HG03039 (cell line): ENCODE results near the gene CARS2.
"Not testable (repeated sequence)": the region's sequence is repeated elsewhere in the genome, so short reads cannot be mapped to it uniquely, and the experiment has no call there.

Experiments
- ATAC-seq: cut with Tn5 transposase; IDR thresholded peaks from one replicate; pipeline ENCODE4 v1.9.1; 2021; ENCODE audit warnings: mild to moderate bottlenecking, moderate library complexity; ENCODE audit not compliant: unreplicated experiment

Gene CARS2

DNA sequence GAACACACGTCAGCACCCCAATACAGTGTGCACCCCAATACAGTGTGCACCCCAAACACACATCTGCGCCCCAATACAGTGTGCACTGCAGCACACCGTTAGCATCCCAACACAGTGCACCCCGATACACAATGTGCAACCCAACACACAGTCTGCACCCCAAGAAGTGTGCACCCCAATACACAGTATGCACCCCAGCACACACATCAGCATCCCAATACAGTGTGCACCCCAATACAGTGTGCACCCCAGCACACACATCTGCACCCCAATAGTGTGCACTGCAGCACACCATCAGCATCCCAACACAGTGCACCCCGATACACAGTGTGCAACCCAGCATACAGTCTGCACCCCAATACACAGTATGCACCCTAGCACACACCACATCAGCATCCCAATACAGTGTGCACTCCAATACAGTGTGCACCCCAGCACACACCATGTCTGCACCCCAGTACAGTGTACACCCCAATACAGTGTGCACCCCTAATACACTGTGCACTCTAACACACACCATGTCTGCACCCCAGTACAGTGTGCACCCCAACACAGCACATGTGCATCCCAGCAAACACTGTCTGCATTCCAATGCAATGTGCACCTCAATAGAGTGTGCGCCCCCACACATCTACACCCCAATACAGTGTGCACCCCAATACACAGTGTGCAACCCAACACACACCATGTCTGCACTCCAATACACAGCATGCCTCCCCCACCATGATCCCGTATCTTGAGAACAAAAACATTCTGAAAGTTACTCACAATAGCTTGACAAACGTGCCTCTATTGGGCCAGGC lies 855 bp upstream of the CARS2 start:
- ATAC-seq, result peak; percentile 5

DNA sequence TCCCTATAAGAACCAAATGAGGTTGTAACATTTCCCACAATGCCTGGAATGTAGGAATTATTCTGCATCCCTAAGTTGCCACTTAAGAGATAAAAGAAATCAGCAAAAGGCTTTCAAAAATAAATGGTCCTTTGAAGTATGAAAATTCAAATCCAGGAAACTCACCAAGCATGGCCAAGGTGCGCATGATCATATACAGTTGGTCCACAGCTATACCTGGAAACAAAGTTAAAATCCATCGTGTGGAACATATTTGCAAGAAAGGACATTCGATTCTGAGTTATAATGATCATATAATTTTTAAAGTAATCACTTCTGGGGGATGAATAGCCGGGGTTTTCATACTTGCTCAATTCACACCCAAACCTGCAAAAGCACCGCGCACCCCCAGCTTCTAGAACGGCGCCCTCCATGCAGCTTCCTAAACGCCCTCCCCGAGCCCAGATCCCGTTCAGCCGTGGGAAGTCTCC lies 525 bp downstream of the CARS2 start:
- ATAC-seq, result no peak

DNA sequence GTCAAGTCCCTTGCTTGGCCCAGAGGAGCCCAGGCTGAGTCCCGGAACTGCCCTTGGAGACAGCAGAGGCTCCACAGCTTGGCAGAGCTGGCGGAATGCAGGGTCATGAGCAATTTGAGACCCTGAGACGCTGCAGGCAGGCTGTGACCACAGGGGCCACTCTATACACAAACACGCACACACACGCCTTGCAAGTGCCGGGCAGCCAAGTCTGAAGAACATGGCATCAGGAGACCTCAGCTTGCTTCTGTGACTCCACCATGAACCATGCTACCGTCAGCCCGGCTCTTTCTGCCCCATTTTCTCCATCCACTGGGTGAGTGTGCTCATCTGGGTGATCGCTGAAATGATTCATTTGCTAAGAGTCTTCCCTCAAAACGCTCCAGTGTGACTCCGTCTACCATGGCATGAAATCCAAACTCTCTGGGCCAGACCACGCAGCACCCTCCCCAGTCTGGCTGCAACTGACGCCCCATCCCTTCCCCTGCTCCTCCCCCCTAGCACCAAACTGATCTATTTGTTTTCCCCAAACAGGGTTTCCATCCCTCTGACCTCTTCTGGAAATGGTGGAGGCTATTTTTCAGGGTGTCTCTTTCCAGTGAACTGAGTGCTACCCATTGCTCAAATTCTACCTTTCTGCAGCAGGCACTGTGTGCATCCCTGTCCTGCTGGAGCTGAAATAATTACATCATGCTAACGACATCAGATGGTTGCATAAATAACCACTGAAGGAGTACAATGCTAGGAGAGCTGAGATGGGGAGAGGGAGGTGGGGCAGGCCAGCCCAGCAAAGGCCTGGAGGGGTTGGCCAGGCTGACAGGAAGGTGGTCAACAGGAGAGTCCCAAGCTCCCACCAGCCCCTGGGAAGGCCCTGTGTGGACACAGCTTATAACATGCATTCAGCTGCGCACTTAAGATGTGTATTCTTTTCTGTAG lies 3.1 kb downstream of the CARS2 start:
- ATAC-seq, result no peak

DNA sequence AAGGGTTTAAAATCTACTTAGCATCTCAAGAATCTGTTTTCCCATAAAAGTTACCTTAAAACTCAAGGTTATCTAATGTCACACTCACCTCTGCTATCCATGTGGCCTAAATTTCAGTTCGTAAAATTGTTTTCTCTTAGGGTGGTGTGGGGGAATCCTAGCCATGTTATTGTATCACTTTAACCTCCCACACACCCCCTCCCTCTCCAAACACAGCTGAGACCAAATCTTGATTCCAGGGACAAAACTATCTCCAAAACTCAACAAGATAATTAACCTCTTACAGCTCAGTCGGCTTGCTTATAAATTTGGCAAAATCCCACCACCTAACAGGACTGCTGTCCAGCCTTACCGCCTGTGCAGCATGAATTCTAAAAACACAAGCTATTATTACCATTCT lies 3.8 kb downstream of the CARS2 start:
- ATAC-seq, result no peak

DNA sequence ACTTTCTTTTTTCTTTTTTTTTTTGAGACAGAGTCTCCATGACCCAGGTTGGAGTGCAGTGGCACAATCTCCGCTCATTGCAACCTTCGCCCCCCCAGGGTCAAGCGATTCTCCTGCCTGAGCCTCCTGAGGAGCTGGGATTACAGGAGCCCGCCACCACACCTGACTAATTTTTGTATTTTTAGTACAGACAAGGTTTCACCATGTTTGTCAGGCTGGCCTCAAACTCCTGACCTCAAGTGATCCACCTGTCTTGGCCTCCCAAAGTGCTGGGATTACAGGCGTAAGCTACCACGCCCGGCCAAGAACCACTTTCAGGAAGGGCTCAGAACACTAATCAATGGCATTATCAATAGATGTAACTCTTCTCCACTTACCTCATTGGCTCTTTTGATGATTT lies 4.9 kb downstream of the CARS2 start:
- not testable (repeated sequence) for ATAC-seq

DNA sequence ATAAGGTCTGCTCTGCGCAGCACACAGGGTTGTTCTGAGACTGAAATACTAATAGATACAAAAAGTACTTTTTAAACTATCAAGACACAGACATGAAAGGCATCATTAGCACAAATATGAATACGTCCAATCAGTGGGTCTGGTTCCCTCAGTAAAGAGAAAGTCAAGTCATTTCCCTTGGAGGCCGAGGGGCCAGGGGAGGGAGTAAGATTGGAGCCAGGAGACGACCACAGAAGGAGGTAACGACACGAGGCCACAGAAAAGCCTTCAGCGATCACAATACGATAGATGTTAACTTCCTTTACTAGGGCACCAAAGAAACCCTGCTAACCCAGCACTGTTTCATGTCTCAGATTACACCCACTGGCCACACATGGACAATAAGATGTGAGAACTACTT lies 5.3 kb downstream of the CARS2 start:
- no peak for ATAC-seq

DNA sequence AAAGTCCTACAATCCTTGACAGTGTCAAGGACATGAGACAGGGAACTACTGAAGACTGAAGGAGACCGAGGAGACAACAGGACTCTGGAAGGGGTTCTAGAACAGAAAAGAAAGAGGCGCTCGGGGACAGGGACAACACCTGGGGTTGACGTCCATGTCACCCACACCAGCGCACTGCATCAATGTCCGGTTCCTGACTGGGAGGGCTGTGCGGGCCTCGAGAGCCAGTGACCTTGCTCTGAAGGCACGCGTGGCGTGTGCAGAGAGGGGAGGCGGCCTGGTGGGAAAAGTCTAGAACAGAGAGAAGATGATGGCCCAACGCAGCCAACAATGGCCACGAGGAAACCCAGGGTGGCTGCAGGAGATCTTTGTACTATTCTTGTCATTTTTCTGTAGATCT lies 5.7 kb downstream of the CARS2 start:
- ATAC-seq, result no peak

DNA sequence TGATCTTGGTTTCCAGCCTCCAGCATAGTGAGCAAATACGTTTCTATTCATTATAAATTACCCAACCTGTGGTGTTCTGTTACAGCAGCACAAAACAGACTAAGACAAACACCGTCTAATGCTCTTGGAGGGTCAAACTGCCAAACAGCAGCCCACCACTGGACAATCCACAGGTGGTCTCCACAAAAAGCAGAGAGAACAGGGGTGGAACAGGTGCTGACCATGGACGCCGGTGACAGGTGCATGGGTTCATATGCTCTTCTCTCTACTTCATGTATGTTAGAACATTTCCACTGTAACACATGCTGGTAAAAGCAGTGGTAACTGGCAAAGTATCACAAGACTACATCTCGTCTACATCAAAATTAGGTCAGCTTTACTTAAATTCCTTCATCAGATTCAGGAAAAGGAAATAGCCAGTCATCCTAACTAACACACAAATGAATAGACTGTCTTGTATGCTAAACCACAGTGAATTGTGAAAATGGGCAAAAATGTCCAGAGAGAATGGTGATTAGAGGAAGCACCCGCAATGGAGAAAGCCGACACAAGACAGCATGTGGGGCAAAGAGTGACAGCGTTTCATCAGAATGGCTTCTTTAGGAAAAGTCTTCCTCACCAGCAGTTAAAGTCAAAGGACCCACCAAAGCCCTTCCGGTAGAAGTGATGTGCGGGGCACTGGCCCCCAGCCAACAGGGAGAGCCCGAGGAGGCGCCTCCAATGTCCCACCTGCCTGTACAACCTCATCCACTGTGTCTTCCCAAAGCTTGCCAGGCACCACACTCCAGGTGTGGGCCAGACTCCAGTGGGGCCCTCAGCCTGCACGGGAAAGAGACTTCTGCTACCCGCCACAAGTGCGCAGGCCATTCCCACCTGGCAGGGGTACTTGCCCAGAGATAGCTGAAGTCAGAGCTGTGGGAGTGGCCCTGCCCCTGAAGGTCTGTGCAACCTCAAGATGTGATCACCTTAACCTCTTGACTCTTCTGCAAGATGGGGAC lies 6.5 kb downstream of the CARS2 start:
- no peak for ATAC-seq

DNA sequence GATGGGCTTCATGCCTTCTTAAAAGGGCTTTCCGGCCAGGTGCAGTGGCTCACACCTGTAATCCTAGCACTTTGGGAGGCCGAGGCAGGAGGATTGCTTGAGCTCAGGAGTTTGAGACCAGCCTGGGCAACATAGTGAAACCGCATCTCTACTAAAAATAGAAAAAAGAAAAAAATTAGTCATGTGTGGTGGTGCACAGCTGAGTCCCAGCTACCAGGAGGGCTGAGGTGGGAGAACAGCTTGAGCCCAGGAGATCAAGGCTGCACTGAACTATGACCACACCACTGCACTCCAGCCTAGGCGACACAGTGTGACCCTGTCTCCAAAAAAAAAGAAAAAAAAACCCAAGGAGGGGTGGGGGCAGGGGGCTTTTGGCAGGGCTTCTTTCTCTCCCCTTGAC lies 7.2 kb downstream of the CARS2 start:
- peak; percentile 55 for ATAC-seq

DNA sequence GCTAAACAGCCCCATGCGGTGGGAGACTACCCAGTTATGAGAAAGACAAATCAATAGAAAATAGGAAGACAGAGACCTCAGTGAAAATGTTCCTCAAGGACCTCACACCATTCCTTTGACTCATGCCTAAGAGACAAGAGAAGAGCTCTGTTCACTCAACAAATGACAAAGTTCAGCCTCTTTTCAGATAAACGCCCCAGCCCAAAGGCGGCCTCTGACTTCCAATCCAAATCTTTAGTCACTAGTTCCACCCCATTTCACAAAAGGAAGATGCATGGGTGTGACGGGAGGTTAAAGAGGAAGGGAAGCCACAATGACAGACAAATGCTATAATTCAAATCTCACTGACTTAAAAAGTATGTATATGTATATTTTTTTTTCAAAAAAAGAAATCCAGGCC lies 8.1 kb downstream of the CARS2 start:
- no peak for ATAC-seq

DNA sequence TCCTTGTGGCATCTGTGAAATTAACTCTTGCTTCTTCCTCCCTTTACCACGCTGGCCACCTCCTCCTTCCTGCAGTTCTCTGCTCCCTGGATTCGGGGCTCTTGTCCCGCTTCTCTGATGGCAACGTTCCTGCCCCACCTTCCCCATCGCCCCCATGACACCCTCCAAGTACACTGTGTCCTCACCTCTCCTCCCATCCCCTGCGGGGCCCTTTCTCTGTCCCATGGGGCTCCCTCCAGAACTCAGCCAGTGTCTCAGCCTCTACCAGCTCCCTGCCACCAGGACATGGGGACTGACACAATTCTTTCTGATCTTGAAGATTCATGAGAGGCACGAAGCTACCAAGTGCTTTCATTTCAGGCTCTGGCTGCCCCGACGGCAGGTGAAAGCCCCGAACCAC lies 9.1 kb downstream of the CARS2 start:
- ATAC-seq, result no peak

DNA sequence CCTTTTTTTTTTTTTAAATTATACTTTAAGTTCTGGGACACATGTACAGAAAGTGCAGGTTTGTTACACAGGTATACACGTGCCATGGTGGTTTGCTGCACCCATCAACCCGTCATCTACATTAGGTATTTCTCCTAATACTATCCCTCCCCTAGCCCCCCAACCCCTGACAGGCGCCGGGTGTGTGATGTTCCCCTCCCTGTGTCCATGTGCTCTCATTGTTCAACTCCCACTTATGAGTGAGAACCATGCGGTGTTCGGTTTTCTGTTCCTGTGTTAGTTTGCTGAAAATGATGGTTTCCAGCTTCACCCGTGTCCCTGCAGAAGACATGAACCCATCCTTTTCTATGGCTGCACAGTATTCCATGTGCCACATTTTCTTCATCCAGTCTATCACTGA lies 10.1 kb downstream of the CARS2 start:
- ATAC-seq, result not testable (repeated sequence)

DNA sequence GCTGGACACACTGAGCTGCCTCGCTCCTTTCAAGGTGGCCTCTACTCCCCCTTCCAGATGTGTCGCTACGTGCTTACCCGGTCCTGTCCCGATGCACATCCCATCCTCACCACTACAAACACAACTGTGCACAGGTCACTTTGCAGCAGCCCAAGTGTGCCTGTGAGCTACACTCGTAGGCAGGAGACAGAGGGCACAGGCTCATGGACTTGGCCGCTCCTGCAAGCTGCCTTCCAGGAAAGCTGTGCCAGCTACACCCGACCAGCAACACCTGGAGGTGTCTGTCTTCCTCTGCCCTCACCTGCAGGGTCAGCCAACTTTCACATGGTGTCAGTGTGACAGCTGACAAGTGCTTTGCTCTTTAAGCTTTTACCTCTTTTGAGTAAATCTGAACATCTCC lies 15.4 kb downstream of the CARS2 start:
- ATAC-seq, result no peak

DNA sequence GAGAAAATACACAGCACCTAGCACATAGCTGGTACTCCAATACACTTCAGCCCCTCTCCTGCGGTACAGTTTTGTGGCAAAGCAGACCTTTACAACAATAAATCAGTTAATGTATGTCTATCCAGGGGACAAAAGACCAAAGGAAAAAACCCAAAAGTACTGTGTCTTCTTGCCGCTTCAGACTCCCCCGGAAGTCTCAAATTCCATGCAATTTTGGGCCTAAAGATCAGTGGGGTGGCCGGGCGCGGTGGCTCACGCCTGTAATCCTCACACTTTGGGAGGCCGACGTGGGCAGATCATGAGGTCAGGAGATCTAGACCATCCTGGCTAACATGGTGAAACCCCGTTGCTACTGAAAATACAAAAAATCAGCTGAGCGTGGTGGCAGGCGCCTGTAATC lies 16.2 kb downstream of the CARS2 start:
- no peak for ATAC-seq

DNA sequence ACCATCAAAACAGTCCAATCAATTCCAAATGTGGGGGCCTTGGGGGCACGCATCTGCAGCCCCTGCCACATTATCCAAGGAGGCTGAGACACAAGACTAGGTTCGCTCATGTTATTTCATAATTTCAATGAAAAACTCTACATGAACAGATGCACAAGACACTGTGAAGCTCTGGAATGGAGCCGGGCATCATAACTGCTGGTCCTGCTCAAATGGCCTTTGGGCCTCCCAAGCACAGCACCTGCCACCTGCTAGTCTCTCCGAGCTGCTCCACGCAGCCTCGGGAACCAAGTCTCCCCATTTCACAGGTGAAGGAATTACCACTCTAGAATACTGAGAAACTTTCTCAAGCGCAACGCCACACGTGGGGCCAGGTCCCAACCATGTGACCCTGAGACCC lies 16.9 kb downstream of the CARS2 start:
- ATAC-seq, result no peak

DNA sequence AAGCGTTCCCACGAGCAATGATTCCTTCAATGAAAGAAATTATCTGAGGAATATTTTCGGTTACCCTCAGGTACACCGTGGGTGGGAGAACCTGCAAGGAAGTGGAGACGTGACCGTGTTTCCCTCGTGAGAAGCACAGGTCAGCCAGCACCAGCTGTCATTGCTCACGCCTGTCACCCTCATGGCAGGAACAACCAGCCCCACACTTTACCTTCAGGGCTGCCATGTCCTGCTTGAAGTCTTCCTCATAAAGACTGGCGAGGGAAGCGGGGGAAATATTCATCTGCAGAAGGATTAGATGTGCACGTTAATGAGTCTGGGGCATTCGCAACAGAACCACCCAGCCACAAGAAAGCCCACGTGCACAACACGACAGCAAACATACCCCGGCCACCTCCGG lies 18.2 kb downstream of the CARS2 start:
- no peak for ATAC-seq

DNA sequence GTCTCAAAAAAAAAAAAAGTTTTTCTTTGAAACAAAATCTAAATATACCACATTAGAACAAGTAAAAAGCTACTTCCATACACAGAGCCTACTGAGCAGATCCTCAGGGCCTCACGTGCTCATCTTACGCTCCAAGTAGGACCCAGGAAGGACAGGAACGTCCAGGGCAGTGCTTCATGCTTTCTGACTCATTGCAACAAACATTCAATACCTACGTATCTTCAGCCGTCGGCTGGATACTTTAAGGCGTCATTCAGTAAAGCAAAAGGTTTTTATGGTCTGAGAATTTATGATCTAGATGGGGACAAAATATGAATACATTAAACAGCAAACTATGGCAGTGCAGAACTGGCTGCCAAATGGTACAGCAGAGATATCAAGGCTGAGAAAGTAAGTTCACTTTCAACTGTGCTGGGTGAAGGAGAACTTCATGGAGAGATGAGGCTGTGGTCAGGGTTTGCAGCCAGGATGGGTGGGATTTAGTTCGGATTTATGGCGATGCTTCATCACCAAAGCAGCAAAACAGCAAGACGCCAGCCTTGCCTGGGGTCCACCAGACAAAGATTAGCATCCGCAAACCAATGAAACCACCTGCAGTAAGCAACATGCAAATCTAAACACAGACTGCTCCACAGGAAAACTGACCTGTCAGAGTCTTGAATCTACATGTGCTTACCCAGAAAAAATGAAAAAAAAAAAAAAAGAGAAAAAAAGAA lies 20.5 kb downstream of the CARS2 start:
- no peak for ATAC-seq

DNA sequence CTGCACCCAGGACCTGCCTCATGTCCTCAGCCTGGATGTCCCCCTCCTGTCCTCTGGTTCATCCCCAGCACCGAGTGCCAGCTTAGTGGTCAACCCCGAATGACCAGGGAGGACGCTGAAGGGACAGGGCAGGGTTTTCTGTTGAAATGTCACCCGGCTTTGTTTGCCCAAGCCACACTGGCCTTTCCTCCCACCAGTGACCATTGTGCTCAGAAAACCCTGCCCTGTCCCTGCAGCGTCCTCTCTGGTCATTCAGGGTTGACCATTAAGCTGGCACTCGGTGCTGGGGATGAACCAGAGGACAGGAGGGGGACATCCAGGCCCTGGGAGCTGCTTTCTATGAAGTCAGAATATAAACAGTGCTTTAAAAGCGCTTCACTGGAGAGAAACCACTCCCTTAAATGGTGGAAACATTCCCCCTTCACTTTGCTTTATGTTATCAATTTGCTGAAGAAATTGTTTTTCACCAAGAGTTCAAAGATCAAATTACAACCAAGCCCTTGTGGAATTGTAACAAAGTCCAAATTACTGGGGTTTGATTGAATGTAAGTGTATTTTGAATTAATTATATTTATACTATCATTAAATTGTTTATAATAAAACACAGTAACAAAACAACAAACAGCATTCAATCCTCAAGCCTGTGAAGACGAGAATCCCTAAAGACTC lies 21.4 kb downstream of the CARS2 start:
- ATAC-seq, result no peak

DNA sequence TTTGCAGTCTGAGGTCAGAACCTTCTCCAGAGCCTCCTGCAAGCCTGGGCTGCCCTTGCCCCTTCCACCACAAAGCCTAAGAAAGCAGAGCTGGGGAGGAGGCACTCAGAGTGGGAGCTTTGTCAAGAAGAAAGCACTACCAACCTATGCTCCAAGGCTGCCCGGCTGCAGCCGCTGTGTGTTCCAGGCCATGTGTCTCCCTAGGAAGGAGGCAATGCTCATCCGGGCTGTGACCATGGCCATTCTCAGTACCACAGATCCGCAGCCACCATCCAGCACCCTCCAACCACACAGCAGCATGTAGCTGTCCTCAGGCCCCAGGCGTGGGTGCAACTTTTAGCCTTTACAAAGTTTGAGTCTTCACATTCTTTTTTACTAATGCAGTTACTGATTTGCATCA lies 22.0 kb downstream of the CARS2 start:
- ATAC-seq, result no peak
